GM18502 (cell line): ENCODE measurements around the gene SMARCA2.

Experiments used
- ATAC-seq: cut with Tn5 transposase; IDR thresholded peaks from one replicate; pipeline ENCODE4 v1.9.1; 2021; ENCODE audit warnings: mild to moderate bottlenecking; ENCODE audit not compliant: unreplicated experiment, poor library complexity

SMARCA2 gene

DNA sequence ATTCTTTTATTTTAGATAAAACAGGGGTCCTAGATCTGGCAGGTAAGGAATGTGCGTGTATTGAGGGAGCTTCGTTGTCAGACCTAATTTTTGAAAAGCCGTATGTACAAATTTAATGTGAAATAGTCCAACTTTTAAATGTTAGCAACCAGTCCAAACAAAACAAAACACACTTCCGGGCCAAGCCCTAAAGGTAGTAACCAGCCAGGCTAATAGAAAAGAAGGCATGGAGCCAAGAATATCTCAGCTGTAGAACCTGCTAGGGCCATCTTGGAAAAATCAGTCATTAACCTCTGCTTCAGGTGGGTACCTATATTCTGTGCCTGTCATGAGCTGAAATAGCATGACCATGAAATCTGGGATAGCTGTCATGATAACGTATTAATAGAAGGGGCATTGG, 71.0 kb downstream of the SMARCA2 start:
- ATAC-seq, result no peak

GRCh38 chr9:2086971-2087370, 71.8 kb downstream of the SMARCA2 start:
- peak; percentile 53 for ATAC-seq

DNA sequence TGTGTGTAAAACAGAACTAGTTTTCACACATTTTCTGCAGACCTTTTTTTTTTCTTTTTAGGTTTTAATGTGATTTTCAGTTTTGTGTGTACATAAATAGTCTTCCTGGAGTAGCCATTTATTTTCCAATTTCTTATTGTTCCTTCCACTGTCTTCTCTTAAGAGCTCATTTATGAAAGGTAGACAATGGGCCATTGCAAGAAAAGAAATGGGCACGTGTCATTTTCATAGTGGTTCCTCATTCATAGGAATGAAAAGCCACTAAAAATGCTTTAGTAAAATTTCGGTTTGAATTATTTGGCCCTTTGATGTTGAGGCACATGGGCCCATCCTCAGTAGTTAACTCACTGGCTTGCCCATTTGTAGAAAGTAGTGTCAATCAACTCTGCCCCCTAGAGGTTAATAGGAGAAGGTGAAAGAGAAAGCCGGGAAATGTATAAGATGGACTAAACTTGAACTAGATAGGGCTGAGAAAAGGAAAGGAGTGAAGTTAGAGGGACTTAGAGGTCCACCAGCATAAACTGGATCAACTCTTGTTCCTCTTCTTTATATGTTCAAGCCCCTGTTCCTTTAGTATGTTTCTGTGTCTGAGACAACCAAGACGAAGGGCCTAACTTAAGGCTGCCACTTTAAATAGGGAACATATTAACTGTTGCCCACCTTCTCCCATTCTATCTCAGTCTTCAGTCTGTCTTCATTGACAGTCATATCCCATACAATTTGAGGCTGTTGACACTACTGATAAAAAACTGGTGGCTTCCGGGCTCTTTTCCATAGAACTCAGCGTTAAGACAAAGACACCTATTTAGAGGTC, 72.6 kb downstream of the SMARCA2 start:
- peak; percentile 88 for ATAC-seq

GRCh38 chr9:2093920-2094597, 78.9 kb downstream of the SMARCA2 start:
- no peak for ATAC-seq

DNA sequence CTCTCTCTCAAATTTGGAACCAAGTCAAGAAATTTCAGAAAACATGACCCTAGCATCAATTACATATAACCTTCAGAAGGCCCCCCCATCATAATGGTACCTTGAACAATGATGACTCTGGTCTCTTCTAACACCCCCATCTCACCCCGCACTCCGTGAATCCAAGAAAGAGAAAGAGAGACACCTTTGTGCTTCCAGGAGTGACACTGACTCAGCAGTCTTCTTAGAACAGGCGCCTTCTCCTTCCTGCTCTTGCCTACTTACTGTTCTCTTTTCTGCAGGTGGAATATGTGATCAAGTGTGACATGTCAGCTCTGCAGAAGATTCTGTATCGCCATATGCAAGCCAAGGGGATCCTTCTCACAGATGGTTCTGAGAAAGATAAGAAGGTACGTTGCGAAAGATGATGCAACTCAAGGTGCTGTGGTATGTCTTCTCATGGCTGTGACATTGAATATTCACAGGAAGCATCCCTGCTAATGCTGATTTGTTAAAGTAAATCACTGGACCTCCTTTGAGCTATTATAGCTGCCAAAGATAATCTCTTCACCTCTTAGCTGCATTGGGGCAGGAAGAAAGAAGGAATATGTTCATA, 81.3 kb downstream of the SMARCA2 start:
- no peak for ATAC-seq

DNA sequence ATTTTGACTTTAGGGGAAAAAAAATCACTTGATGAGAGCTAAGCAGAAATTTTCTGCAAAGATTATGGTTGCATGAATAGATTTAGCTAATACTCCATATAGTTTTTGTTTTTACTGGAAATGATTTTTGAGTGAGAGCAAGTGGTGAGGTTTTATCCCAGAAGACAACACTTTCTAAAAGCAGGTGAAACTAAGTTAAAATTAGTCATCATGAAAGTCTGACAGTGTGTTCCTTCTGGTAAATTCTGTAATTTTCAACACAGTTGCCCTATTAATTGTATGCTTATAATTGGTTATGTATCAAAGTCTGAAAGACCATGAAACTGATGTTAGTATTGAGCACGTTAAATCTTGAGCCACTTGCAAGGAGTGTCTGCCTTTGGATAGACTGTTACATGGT, 91.5 kb downstream of the SMARCA2 start:
- no peak for ATAC-seq

- no peak for ATAC-seq
Observed at GRCh38 chr9:2107906-2108451, 92.8 kb downstream of the SMARCA2 start.

- ATAC-seq, result no peak
Observed at GRCh38 chr9:2109069-2109650, 94.0 kb downstream of the SMARCA2 start.

- no peak for ATAC-seq
Observed at GRCh38 chr9:2110036-2110435, 94.9 kb downstream of the SMARCA2 start.

DNA sequence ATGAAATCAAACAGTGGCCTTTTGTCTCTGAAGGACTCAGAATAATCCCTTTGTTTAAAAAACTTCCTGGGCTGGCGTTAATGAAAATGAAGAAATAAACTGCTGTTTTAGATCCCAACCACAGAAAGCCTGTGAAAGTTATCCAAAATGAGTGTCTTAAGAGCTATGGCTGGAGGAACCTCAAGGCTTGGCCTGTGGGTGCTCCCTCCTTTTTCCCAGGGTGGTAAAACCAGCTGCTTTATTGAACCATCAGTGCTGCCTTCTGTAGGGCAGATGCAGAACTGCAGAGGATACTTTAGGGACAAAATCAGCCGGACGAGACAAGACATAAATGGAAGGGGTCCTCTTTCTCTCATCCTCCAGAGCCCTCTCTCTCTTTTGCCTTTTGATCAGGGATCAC, 100.9 kb downstream of the SMARCA2 start:
- no peak for ATAC-seq

DNA sequence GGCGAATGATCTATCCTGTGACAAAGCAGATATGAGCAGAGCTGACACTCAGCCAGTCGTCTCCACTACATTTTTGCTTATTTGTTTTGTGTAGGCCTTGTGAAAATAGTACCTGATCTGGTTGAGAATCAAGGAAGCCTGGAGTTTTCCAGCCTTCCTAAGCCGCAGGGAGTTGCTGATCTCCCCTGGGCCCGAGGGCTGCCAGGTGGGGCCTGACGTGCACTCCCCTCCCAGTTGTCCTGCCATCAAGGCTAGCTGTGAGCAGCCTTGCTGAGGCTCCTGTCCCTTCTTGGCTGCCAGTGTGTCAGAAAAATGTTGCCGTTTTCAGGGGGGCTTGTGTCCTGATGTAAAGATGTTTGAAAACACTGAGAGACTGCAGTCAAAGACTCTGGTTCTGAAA, 102.4 kb downstream of the SMARCA2 start:
- no peak for ATAC-seq

GRCh38 chr9:2119566-2119965, 104.4 kb downstream of the SMARCA2 start:
- ATAC-seq, result no peak

GRCh38 chr9:2120926-2121689, 106.0 kb downstream of the SMARCA2 start:
- no peak for ATAC-seq

GRCh38 chr9:2122299-2122698, 107.2 kb downstream of the SMARCA2 start:
- no peak for ATAC-seq

DNA sequence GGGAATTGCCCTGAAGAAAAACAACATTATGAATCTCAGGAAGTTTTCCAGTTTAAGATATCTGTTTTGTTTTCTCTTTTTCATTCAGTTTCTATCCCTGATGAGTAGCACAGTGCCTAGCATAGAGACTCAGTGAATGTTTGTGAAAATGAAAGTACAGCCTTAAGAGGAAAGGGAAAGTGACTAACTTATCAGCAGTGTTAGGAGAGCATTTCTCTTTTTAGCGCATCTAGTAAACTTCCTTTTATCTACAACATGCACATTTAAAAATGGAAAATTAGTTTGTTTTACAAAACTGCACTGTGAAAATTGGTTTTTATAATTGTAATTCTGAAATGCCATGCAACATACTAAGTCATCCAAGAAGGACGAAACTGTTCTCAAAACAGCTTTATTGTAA, 110.8 kb downstream of the SMARCA2 start:
- peak; percentile 86 for ATAC-seq

DNA sequence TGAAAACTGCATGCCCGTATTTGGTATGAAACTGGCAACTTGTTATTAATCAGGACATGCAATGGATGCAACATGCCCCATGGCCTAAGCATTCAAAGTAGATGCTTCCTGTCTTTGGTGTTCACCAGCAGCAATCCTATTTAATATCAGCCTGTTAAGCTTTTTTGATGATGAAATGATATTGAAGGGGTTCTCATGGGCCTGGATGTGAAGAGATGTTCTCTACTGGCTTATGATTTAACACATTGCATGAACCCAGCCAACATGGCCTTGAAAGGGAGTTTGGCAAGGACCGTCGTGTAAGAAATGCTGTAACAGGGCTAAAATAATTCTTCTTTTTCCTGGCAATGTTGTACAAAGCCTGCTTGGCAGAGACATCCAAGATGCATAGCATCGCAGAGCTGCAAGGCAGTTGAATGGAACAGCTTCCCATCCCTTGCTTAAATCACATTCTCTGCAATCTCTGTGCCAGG, 111.2 kb downstream of the SMARCA2 start:
- ATAC-seq, result no peak

GRCh38 chr9:2127486-2127885, 112.3 kb downstream of the SMARCA2 start:
- no peak for ATAC-seq

- ATAC-seq, result no peak
Observed at GRCh38 chr9:2128141-2128540, 113.0 kb downstream of the SMARCA2 start.

- ATAC-seq, result no peak
Observed at GRCh38 chr9:2128618-2129017, 113.5 kb downstream of the SMARCA2 start.

GRCh38 chr9:2130941-2131340, 115.8 kb downstream of the SMARCA2 start:
- ATAC-seq, result no peak
